GM18909 (cell line): Measurements from ENCODE around the gene IQCE.
"Not testable (repeated sequence)": the region's sequence is repeated elsewhere in the genome, so short reads cannot be mapped to it uniquely, and the experiment has no call there.

Experiments used
- ATAC-seq: cut with Tn5 transposase; IDR thresholded peaks from one replicate; pipeline ENCODE4 v1.9.1; 2021; ENCODE audit warnings: mild to moderate bottlenecking; ENCODE audit not compliant: unreplicated experiment, poor library complexity

Gene IQCE

DNA sequence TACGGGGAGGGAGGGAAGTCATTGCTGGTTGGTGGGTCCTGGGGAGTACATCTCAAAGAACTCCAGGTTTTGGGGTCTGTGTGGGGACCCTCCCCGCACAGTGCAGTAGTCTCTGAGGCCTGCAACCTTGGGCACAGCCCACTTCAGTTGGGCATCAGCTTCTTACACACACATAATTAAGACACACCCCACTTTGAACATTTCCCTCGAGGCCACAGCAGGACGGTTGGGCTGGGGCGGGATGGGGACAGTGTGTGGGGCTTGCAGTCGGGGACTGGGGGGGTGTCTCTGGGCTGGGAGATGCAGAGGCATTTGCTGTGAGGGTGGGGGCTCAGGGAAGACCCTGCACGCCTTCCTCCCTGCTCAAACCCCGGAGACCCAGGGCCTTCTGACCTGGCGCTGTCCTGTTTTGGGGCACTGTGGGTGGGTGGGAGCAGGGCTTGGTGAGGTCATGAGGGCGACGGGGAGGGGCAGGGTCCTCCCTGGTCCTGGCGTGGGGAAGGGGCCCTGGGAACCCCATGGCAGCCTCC lies 38.0 kb upstream of the IQCE start:
- ATAC-seq = no peak

DNA sequence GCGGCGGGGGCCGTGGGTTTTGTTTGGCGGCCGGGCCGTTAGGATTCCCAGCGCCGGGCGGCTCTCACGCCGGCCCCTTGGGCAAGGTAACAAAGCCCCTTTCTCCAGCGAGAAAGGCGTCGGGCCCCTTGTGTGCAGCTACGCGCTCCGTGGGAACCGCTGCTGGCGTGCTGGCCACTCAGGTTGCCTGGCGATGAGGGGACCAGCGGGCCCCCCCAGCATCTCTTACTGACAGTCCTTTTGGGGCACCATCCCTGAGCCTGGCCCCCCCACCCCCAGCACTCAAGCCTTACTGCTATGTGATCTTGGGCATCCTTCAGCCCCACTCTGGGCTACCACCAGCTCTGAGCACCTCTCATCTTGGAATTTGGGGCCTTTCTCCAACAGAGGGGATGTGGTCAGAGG lies 37.4 kb upstream of the IQCE start:
- ATAC-seq = no peak

DNA sequence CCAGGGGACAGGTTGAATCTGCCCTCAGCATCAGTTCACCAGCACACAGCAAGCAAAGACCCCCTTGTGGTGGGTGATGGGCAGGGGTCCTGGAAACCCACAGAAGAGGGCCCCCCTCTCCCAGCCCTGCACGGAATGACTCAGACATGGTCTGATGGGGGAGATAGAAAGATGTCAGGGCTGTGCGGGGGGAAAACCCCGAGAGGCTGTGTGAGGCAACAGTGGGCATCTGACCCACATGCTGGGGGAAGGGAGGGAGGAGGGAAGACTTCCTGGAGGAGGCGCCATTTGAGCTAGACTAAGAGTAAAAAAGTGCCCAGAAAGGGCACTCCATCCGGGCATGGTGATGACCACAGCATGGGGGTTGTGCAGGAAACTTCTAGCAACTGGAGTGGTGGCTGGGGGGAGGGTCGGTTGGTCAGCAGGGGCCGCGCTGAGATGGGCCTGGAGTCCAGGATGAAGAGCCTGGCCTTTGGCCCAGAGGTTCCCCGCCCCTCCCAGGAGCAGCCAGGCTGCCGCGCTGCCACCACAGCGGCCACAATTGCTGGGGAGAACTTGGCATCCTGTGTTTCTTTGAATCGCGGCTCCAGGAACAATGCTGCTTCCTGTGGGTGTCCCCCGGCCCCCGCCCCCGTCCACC lies 36.7 kb upstream of the IQCE start:
- ATAC-seq = no peak

DNA sequence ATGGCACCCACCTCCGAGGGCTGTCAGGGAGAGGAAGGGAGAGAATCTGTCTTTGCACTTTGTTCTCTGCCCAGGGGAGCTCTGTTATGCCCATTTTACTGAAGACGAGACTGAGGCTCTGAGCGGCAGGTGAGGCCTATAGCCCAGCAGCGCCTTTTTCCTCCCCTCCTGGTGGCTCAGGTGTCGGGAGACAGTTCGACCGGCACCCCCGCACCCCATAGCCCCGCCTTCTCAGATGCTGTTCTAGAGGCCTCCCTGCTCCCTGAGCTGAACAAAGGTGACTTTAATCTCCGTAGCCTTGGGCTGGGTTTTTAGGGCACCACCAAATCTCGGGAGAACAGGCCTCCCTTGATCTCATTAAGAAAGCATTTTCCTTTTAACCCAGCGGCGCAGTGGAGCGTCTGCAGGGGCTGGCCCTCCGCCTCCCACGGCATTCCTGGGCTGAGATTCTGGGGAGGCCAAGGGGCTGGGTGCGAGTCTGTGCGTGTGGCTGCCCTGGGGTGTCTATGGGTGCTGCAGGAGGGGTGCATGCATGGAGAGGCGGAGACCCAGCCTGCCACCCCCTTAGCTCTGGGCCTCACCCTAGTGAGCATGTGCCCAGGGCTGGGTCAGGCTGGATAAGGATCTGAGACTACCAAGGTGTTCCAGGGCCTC lies 35.9 kb upstream of the IQCE start:
- no peak for ATAC-seq

DNA sequence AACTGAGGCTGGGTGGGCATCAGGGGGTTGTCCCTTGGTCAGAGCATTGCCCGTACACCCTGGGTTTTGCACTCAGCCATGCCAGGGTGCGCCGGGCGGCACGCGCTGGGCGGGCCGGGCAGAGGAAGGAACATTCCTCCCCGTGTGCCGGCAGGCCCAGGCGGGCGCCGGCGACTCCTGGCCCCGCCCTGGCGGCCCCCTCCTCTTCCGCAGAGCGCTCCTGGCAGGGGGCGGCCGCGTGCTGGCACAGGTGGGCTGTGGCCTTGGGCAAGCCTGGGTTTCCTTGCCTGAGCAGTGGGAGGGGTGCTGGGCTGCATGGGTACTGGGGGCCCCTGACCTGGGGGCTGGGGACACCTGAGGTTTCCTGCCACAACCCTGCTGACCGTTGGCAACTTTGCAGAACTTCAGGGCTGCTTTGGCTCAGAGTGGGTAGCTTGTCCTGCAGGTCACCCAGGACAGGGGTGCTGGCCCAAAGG lies 35.3 kb upstream of the IQCE start:
- no peak for ATAC-seq

DNA sequence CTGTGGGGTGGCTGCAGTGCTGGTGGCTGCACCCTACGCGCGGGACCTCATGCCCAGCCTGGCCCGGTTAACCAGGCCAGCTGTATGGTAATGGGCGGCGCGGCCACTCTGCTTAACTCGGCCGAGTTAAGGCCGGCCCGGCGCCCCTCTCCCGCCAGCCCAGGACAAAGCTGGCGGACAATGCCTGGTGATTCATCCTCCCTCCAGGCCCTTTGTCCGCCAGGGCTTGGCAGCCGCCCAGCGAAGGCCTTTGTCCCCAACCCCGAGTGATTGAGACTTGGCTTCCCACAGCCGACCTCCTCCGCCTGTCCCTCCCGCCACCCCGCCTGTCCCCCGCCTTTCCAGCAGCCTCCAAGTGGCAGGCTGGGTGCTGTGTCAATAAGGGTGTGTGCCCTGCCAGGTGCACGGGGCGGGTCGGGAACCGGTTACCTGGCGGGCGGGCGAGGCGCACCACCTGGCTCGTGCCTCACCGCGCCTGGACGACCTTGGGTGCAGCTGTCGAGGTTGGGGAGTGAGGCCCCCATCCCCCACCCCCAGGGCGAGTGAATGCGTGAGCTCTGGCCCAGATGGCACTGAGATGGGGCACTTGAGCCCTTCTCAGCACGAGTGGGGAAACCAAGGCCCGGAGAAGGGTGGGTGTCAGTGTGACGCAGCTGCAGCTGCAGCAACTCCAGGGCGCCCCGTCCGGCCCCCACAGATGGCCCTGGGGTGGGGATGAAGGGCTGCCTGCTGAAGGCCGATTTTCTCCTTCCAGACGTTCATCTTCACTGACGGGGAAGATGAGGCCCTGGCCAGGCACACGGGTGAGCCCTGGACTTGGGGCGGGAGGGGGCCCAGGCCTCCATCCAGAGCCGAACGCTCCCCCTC lies 34.6 kb upstream of the IQCE start:
- no peak for ATAC-seq

DNA sequence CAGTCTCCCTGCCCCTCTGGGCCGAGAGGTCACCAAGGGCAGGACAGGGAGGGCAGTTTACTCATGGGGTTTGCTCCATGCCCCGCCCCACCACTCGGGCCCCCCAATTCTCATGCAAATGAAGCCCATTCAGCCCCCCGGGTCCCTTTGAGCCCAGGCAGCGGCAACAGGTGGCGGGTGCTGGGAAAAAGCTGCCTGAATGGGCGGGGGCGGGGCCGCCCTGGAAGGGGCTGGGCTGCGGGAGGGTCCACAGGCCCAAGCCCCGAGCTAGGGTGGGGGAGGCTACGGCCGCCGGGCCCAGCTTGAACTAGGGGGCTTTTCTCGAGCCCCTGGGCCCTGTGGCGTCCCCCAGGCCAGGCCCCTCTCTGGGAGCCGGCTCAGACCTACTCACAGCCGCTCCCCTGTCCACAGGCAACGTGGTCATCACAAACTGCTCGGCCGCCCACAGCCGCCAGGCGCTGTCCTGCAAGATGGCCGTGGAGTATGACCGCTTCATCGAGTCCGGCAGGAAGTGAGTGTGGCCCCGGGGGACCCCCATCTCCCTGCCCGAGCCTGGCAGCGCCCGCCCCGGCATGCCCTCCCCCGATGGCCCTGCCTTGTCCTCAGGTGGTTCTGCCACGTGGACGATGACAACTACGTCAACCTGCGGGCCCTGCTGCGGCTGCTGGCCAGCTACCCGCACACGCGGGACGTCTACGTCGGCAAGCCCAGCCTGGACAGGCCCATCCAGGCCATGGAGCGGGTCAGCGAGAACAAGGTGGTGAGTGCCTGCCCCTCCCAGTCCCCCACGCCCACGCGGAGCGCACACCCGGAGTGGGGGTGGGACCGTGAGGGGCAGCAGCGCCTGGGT lies 33.7 kb upstream of the IQCE start:
- ATAC-seq = no peak

DNA sequence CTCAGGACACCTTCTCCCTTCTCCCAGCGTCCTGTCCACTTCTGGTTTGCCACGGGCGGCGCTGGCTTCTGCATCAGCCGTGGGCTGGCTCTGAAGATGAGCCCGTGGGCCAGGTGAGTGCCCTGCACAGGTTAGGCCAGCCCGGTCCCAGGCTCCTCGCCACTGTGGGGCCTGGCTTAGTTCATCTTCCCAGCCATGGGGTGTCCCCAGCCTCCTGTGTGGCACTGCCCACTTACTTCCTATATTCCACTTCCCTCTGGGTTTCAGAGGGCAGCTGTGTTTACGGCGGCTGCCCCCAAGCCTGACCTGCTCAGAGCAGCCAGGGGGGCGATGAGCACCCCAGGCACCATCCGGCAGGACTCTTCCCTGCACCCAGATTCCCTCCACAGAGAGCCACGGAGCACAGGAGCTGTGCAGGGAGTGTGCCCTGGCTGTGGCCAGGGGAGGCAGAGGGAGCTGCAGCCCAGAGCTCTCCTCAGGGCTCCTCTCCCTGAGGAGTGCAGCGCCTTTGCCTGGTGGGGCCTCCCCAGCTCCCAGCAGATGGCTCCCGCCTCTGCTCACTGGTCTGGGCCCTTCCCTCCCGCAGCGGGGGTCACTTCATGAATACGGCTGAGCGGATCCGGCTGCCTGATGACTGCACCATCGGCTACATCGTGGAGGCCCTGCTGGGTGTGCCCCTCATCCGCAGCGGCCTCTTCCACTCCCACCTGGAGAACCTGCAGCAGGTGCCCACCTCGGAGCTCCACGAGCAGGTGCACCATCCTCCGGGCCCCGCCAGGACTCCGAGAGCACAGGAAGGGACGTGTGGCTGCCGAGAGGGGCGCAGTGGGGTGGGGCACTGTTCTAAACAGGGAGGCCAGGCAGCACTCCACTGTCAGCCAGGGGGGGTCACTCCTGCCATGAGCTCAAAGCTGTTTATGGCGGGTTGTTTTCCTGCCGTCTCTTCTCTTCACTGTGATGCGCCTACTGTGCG lies 32.8 kb upstream of the IQCE start:
- no peak for ATAC-seq

DNA sequence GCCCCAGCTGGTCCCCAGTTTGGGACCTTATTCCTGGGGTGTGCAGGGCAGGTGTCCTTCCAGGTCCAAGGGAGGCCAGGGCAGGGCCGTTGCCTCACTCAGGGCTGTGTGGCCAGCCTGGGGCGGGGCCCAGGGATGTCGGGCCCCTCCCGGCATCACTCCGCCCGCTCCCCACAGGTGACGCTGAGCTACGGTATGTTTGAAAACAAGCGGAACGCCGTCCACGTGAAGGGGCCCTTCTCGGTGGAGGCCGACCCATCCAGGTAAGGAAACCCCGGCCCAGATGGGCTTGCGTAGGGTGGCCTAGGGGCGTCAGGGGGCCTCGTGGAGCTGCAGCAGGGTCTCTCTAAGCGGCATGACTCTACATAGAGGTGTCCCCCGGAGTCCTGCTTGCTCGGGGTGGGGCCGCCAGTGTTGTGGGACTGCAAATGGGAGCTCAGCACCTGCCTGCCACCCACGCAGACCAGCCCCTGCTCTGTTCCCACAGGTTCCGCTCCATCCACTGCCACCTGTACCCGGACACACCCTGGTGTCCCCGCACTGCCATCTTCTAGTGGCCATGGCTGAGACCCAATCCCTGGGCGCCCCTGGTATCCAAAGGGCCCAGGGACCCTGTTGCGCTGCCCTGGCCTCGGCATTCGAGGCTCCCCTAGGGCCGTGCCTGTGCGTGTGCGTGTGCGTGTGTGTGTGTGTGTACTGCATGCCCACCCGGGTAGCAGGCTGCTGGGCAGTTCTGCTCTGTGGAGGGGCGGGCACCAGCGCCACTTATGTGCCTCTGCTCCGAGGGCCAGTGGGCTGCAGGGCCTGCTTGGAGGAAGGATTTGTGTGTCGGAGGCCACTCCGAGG lies 31.9 kb upstream of the IQCE start:
- ATAC-seq = no peak

DNA sequence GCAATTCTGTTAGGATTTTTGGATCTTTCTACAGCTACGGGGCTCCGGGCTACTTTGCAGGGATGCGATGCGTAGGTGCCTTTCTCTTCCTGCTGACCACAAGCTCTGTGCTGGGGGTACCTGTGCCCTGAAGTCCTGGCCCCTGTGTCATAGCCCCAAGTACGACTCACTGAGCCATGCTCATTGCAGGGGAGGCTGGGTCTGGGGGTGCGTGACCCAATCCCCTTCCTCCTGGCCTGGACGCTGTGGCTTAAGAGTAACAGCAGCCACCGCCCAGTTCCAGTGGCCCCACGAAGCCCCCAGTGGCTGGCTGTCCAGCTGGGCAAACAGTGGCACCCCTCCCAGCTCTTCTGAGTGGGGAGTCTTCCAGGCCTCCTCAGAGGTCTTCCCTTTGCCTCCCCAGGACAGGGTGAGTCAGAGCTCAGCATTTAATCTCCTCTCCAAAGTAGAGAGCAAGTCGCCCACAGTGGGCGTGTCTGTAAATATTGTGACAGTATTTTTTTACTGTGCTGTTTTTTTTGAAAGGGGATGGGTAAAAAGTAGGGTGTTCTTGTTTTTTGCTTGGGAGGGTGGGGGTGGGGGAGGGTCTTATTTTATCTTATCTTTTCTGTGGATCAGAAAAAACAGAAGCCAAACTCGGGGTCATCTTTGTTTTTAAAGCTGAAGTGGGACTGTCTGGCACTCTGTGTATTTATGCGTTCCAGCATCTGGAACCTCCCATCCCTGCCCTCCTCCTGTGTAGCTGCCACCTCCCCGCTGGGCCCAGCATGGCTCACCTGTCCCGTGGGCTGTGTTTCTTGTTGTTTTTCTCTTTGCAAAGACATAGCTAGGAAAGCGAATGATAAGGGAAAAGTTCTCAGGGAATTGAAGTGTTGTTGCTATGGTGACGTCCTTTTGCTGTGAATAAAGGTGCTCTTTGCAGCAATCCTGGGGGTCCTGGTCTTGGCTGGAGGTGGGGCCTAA lies 31.0 kb upstream of the IQCE start:
- no peak for ATAC-seq

DNA sequence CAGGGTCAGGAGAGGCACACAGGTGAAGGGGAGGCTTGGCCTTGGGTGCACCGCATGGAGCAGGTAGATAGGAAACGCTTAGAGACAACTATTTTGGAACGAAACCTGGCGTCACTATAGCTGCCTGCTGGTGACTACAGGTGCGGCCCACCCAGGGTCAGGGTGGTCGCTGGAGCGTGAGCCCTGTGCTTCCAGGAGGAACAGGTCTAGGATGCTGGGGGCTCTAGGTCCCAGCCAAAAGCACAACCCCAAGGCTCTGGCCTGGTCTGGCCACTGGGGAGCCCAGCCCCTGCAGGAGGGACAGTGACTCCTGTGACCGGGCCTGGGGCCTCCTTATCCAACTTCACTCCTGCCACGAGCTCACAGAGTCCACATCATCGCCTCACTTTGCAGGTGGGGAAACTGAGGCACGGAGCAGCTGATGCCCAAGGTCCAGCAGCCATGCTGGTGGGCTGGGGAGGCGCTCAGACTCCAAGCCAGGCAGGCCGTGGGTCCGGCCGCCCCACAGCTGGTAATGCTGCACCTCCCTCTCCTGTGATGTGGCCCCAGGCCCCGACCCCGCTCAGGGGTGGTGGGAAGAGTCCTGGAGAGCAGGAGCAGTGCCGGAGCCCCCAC lies 30.2 kb upstream of the IQCE start:
- ATAC-seq = peak; percentile 2

DNA sequence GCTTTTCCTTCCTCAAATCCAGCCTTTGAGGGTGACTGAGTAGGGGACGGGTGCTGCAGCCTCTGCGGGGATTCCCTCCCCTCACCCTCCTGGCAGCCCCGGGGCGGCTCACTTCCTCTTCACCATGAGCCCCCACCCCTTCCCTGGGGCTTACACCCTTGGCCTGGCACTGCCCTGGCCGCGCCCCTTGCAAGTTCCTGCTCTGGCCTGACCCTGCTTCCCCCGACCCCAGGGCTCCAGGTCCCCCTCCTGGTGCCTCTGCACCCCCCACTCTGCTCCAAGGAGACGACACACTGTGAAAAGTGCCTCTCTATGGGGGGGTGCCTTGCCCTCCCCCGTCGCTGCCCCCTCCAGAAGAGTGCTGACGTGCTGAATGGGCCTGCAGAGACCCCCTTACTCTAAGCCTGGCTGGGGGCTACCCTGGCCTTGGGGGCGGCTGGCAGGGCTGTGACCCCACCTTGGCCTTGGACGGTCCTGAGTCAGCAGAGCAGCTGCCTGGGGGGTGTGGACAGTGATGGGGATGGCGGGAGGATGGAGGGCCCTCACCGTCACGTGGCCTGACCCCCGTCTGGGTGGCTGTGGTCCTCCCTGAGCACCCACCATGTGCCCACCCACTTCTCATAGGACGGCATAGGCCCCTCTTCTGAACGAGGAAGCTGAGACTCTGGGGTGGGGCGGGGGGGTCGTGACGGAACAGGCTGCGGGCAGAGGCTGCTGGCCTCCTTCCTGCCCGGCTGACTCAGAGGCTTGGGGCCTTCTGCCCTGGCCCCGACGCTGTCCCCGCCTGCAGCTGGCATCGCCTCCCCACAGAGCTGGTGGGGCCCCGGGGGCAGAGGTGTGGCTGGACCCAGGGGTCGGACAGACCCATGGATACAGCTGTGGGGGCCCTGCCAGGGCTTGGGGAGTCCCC lies 29.4 kb upstream of the IQCE start:
- peak; percentile 60 for ATAC-seq

DNA sequence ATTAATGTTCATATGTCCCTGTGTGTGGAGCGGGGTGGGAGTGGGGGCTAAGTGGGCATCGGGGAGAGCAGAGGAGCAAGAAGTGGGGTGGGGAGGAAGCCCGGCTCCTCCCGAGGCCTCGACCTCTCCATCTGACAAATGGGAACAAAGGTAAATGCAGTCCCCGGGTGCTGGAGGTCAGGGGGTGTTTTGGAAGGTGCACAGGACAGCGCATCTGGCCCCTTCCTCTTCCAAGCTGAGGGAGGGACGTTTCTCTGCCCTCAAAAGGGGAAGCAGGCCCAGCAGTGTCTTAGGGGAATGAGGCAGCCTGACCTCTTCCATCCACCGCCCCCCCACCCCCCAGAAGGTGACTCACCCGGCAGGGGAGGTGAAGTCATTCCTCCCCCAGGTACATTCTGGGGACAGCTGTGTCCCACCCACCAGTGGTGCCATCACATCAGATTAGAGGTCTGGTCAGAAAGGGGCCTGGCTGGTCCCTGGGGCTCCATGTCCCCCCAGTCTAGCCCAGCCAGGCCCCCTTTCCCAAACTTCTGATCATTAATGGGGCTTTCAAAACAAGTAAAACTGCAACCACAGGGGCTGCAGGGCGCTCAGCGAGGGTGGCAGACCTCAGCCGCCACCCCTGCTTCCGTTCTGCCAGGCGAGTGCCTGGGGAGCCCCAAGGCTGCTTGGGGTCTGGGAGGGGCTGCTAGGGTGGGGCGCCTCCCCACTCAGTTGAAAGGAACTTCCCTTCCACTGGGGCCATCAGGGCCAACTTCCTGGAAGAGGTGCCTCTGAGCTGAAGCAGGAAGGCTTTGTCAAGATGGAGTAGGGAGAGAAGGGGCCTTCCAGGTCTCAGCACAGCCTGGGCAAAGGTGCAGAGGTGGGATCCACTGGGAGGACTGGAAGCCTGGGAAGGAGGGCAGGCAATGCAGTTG lies 28.4 kb upstream of the IQCE start:
- ATAC-seq = peak; percentile 44

DNA sequence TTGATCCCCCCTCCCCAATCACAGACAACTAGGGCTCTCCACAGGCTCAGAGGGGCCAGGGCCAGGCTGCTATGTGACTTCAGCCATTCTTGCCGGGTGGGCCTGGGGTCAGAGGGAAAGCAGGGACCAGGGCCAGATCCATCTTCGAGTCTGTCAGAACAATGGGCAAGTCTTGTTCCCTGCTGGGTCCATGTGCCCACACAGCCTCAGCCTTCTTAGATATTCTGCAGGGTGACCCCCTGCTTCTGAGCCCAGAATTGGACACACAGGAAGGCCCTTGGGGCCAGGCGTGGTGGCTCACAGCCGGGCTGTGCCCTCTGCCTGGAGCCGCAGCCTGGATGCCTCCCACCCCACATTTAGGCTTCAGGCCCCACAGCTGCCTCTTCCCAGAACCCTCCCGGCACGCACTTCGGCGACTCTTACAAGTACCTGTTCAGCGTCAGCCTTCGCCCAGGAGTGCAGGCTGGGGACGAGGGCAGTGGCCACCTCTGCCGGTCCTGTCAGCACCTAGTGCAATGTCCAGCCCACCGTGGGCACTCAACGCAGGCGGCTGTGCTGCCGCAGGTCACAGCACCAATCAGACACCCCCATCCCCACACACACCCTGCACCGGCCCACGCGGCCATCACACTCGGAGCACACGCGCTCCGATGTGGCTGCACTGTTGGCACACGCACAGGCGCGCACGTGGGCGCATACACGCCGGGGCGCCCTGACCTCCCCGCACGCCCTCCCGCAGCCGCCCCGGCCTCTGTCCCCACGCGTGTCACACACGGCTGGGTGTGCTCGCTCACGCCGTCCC lies 27.6 kb upstream of the IQCE start:
- not testable (repeated sequence) for ATAC-seq
